ENCODE measurements around the gene RNFT2.
A peak's percentile ranks its signal among the peaks of the same experiment; 100 is the strongest.
"Not testable (repeated sequence)": the region's sequence is repeated elsewhere in the genome, so short reads cannot be mapped to it uniquely, and the experiment has no call there.

Gene RNFT2

DNA sequence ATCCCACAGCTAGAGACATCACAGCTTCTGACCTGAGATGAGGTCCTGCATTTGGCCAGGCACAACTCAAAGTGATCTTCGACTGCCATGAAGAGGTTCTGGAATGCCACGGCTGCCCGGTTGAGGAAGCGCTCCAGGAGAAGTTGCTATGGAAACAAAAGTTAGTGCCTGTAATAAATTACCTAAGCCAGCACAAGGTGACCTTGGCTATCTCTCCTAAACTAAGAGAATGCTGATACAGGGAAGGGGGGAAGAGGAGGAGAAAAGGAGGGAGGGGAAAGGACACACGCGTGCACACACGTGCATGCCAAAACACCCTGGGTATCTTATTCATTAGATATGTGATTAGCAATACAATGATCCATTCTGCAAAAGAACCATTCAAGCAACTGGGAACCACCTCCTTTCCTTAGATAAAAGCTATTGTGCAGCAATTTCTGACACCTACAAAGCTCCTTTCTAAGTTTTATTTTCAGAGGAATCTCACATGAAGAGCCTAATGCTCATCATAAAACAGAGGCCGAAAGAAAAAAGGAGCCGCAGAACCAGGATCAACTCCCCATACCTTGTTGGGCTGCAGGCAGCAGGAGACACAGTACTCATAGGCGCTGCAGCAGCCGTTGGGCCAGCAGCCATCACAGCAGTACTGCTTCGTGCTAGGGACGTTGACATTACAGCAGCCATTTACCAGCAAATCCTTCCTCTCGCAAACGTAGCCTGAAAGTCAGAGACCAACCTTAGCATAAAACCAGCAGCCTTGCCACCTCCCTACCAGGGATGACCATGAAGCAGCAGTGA is 18.2 kb upstream of the RNFT2 start:
- H3K27ac Mint-ChIP-seq = no peak overlapping the region
- H3K4me1 Mint-ChIP-seq = peaks cover 22% of the 10 kb centered on the region
- no peaks in the 10 kb centered on the region for H3K27me3 Mint-ChIP-seq
- H3K36me3 Mint-ChIP-seq = peaks cover 46% of the 10 kb centered on the region
- no peaks in the 10 kb centered on the region for H3K9me3 Mint-ChIP-seq
- no peak overlapping the region for H3K4me3 Mint-ChIP-seq
- ATAC-seq = no peak

GRCh38 chr12:116722245-116722644 is 15.9 kb upstream of the RNFT2 start:
- Mint-ChIP-seq H3K27ac (peak overlapping the region; percentile 4), H3K27me3 (no peaks in the 10 kb centered on the region), H3K9me3 (no peaks in the 10 kb centered on the region), H3K4me1 (peaks cover 30% of the 10 kb centered on the region), H3K4me3 (no peak overlapping the region), H3K36me3 (peaks cover 29% of the 10 kb centered on the region)
- ATAC-seq = no peak

DNA sequence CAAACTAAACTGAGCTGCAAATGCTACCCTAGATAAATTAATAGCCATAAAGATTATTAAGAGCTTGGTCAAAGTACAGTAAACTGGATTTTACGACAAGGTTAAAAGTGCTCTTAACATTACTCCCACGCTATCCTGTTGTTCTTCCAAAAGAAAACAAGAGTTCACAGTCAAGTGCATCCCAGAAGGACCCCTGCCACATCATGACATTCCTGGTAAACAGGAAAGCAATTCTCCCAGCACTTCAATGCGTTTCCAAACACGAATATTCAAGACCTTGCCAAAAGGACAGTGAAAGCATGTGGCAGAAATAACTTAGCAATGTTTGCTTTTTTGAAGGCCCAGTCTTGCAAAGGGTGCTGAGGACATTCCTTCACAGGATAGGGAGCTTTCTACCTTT is 11.4 kb upstream of the RNFT2 start:
- Mint-ChIP-seq H3K4me3 (no peak overlapping the region), H3K36me3 (peaks cover 29% of the 10 kb centered on the region), H3K4me1 (peaks cover 34% of the 10 kb centered on the region), H3K27me3 (no peaks in the 10 kb centered on the region), H3K9me3 (no peaks in the 10 kb centered on the region), H3K27ac (no peak overlapping the region)
- no peak for ATAC-seq

DNA sequence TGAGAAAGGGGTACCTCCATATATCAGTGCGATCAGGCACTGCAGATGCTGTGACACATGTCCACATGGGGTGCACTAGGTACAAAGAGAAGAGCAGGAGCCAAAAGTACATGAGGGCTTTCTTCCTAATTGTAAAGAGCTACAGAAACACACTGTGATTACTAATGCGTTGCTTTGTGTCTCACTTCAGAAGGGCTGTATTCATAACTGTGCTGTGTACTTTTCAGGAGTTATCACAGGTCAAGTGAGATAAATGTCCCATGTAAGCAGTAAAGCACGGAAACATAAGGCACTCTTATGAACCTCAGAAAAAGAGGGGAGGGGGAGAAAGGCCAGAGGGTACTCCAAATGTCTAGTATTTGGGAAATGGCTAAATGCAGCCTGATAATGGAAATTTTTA is 10.9 kb upstream of the RNFT2 start:
- Mint-ChIP-seq H3K36me3 (peaks cover 23% of the 10 kb centered on the region), H3K4me3 (no peak overlapping the region), H3K4me1 (peaks cover 30% of the 10 kb centered on the region), H3K27me3 (no peaks in the 10 kb centered on the region), H3K27ac (no peak overlapping the region), H3K9me3 (no peaks in the 10 kb centered on the region)
- no peak for ATAC-seq

DNA sequence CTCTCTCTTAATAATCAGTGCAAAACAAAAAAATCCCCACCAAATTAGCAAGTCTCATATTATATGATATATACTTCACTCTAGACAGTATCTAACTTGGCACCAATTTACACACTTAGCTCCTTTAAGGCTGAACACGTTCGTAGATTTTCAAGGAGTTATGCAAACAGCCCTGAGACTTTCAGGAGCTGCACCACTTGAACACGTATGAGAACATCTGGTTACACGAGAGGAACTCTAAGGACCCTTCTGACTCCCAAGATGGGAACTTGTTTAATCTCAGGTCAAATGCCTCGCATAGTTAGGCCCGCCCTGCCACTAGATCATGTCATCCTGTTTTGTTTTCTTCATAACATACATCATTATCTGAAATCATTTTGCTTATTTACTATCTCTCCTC is 10.2 kb upstream of the RNFT2 start:
- Mint-ChIP-seq H3K9me3 (no peaks in the 10 kb centered on the region), H3K36me3 (peaks cover 21% of the 10 kb centered on the region)

GRCh38 chr12:116731801-116732200 is 6.3 kb upstream of the RNFT2 start:
- Mint-ChIP-seq H3K4me1 (peaks cover 41% of the 10 kb centered on the region), H3K36me3 (peaks cover 35% of the 10 kb centered on the region), H3K9me3 (no peaks in the 10 kb centered on the region), H3K27ac (no peak overlapping the region), H3K4me3 (no peak overlapping the region), H3K27me3 (no peaks in the 10 kb centered on the region)
- ATAC-seq = no peak

More for the DNA sequence above, 10.2 kb upstream of the RNFT2 start:
- Mint-ChIP-seq H3K27me3 (no peaks in the 10 kb centered on the region), H3K4me3 (no peak overlapping the region), H3K27ac (no peak overlapping the region), H3K4me1 (peaks cover 24% of the 10 kb centered on the region)
- ATAC-seq = no peak

GRCh38 chr12:116734156-116734768 is 3.9 kb upstream of the RNFT2 start:
- H3K36me3 Mint-ChIP-seq = peaks cover 27% of the 10 kb centered on the region
- H3K4me1 Mint-ChIP-seq = peaks cover 46% of the 10 kb centered on the region
- H3K4me3 Mint-ChIP-seq = no peak overlapping the region
- H3K9me3 Mint-ChIP-seq = no peaks in the 10 kb centered on the region
- no peak for ATAC-seq
- H3K27me3 Mint-ChIP-seq = no peaks in the 10 kb centered on the region
- no peak overlapping the region for H3K27ac Mint-ChIP-seq

GRCh38 chr12:116735084-116735483 is 3.0 kb upstream of the RNFT2 start:
- H3K27ac Mint-ChIP-seq = no peak overlapping the region
- no peaks in the 10 kb centered on the region for H3K9me3 Mint-ChIP-seq
- peaks cover 21% of the 10 kb centered on the region for H3K36me3 Mint-ChIP-seq
- peaks cover 50% of the 10 kb centered on the region for H3K4me1 Mint-ChIP-seq
- ATAC-seq = no peak
- peak overlapping the region; percentile 1 for H3K4me3 Mint-ChIP-seq
- no peaks in the 10 kb centered on the region for H3K27me3 Mint-ChIP-seq

- H3K27ac Mint-ChIP-seq = peak overlapping the region; percentile 95
Observed at GRCh38 chr12:116735951-116736599, 2.0 kb upstream of the RNFT2 start.

GRCh38 chr12:116736962-116737773 is 947 bp upstream of the RNFT2 start:
- Mint-ChIP-seq H3K9me3 (no peaks in the 10 kb centered on the region), H3K27ac (peak overlapping the region; percentile 95), H3K36me3 (peaks cover 26% of the 10 kb centered on the region), H3K27me3 (no peaks in the 10 kb centered on the region), H3K4me3 (peak overlapping the region; percentile 99), H3K4me1 (peaks cover 50% of the 10 kb centered on the region)
- no peak for ATAC-seq

More at GRCh38 chr12:116735951-116736599, 2.0 kb upstream of the RNFT2 start:
- Mint-ChIP-seq H3K9me3 (no peaks in the 10 kb centered on the region), H3K27me3 (no peaks in the 10 kb centered on the region), H3K4me3 (peak overlapping the region; percentile 99), H3K4me1 (peaks cover 50% of the 10 kb centered on the region), H3K36me3 (peaks cover 21% of the 10 kb centered on the region)
- no peak for ATAC-seq

GRCh38 chr12:116739381-116739887 is 1.3 kb downstream of the RNFT2 start:
- H3K36me3 Mint-ChIP-seq = peaks cover 19% of the 10 kb centered on the region
- no peaks in the 10 kb centered on the region for H3K9me3 Mint-ChIP-seq
- no peak overlapping the region for H3K27ac Mint-ChIP-seq
- H3K4me3 Mint-ChIP-seq = no peak overlapping the region
- ATAC-seq = no peak
- peaks cover 45% of the 10 kb centered on the region for H3K4me1 Mint-ChIP-seq
- H3K27me3 Mint-ChIP-seq = no peaks in the 10 kb centered on the region

GRCh38 chr12:116742787-116743186 is 4.7 kb downstream of the RNFT2 start:
- ATAC-seq, H3K4me3 Mint-ChIP-seq, H3K9me3 Mint-ChIP-seq, H3K27ac Mint-ChIP-seq, H3K27me3 Mint-ChIP-seq: not testable (repeated sequence)
- Mint-ChIP-seq H3K36me3 (peaks cover 14% of the 10 kb centered on the region), H3K4me1 (peaks cover 17% of the 10 kb centered on the region)

GRCh38 chr12:116744766-116745165 is 6.7 kb downstream of the RNFT2 start:
- Mint-ChIP-seq H3K27me3 (no peaks in the 10 kb centered on the region), H3K27ac (no peak overlapping the region), H3K4me1 (no peaks in the 10 kb centered on the region), H3K36me3 (peaks cover 18% of the 10 kb centered on the region), H3K4me3 (no peak overlapping the region), H3K9me3 (no peaks in the 10 kb centered on the region)
- no peak for ATAC-seq

GRCh38 chr12:116745554-116745953 is 7.4 kb downstream of the RNFT2 start:
- Mint-ChIP-seq H3K27me3 (no peaks in the 10 kb centered on the region), H3K4me3 (no peak overlapping the region), H3K4me1 (no peaks in the 10 kb centered on the region), H3K9me3 (no peaks in the 10 kb centered on the region), H3K36me3 (peaks cover 18% of the 10 kb centered on the region), H3K27ac (no peak overlapping the region)
- no peak for ATAC-seq

DNA sequence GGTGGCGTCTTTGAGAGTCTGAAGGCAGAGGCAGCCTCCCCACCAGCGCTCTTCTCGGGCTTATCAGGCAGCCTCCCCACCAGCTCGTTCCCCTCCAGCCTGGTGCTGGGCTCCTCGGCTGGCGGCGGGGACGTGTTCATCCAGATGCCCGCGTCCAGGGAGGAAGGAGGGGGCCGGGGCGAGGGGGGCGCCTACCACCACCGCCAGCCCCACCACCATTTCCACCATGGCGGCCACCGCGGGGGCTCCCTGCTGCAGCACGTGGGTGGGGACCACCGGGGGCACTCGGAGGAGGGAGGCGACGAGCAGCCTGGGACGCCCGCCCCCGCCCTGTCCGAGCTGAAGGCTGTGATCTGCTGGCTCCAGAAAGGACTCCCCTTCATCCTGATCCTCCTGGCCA is 11.8 kb downstream of the RNFT2 start:
- Mint-ChIP-seq H3K4me3 (no peak overlapping the region), H3K36me3 (peaks cover 22% of the 10 kb centered on the region), H3K27ac (no peak overlapping the region), H3K27me3 (no peaks in the 10 kb centered on the region), H3K4me1 (no peaks in the 10 kb centered on the region), H3K9me3 (peaks cover 8% of the 10 kb centered on the region)
- ATAC-seq = peak; percentile 45

All from stimulated activated memory B cell treated with anti-CD40 and anti-IgM and Interleukin-4, amounts not matched to agents 10 μg/mL and 1 μg/mL and 100 μg/mL, for 72 hours (primary cell).